PC-9 (cell line): ENCODE data around the gene DPP4. TPM values are rescaled to one million over a fixed set of nuclear protein-coding genes. Genes with fewer than 3 reads are reported as not detected.

ENCODE experiments used
- BruUV-seq: library from RNA; stranded (reverse); fragments of 400-500 nt; replicated peaks from 2 replicates; lab custom pipeline; 2021; lab: Mats Ljungman, UMichigan
- CTCF ChIA-PET: fragments of 300-600 bp; sonication (Branson Sonifier 250); formaldehyde crosslinking; loops from one replicate; lab custom pipeline; 2022; ENCODE audit warnings: antibody characterized with exemption; lab: Charles Lee
- POLR2A ChIA-PET: fragments of 300-600 bp; sonication (Branson Sonifier 250); formaldehyde crosslinking; loops from one replicate; lab custom pipeline; 2022; ENCODE audit warnings: antibody characterized with exemption; ENCODE audit not compliant: unreplicated experiment; lab: Charles Lee
- DNase-seq, 2 experiments: peaks; one replicate each; pipeline versions ENCODE4 v3.0.0 to v3.0.0-alpha.2; 2015 to 2022; ENCODE audit warnings: mixed read lengths in 1 of 2
- H2AFZ ChIP-seq: fragments of 200-600 bp; sonication (generic); 2 replicates; pipeline ENCODE4 v1.8.1; 2017; ENCODE audit warnings: antibody characterized with exemption
- H3F3A ChIP-seq: fragments of 200-600 bp; sonication (generic); 2 replicates; pipeline ENCODE4 v1.8.1; 2017; ENCODE audit warnings: antibody characterized with exemption, mild to moderate bottlenecking, low read depth; ENCODE audit not compliant: insufficient read depth
- H3K27ac ChIP-seq: fragments of 200-600 bp; sonication (generic); 2 replicates; pipeline ENCODE4 v1.6.1; 2016; ENCODE audit warnings: mixed run types
- H3K27me3 ChIP-seq: fragments of 200-600 bp; sonication (generic); 2 replicates; pipeline ENCODE4 v1.6.1; 2016; ENCODE audit warnings: low read depth, mixed run types; ENCODE audit not compliant: insufficient read depth
- H3K36me3 ChIP-seq: fragments of 200-600 bp; sonication (generic); 2 replicates; pipeline ENCODE4 v1.6.1; 2016; ENCODE audit warnings: low read depth, mixed run types
- H3K4me1 ChIP-seq: fragments of 200-600 bp; sonication (generic); replicated peaks from 2 replicates; pipeline ENCODE4 v1.6.1; 2016; ENCODE audit warnings: mixed run types; ENCODE audit not compliant: insufficient read depth
- H3K4me2 ChIP-seq: fragments of 200-600 bp; sonication (generic); 2 replicates; pipeline ENCODE4 v1.6.1; 2017; ENCODE audit warnings: mixed run types
- H3K4me3 ChIP-seq: fragments of 200-600 bp; sonication (generic); 2 replicates; pipeline ENCODE4 v1.6.1; 2016; ENCODE audit warnings: mixed run types
- H3K79me2 ChIP-seq: fragments of 200-600 bp; sonication (generic); 2 replicates; pipeline ENCODE4 v1.6.1; 2017; ENCODE audit warnings: low read depth, mixed run types
- H3K9me2 ChIP-seq: fragments of 200-600 bp; sonication (generic); 2 replicates; pipeline ENCODE4 v1.8.1; 2017; ENCODE audit warnings: mild to moderate bottlenecking; ENCODE audit not compliant: insufficient read depth
- H3K9me3 ChIP-seq: fragments of 200-600 bp; sonication (generic); 2 replicates; pipeline ENCODE4 v1.8.1; 2016; ENCODE audit warnings: low read depth; ENCODE audit not compliant: insufficient read depth
- H4K20me1 ChIP-seq: fragments of 200-600 bp; sonication (generic); 2 replicates; pipeline ENCODE4 v1.8.1; 2017; ENCODE audit not compliant: insufficient read depth
- EZH2 ChIP-seq: fragments of 200-600 bp; sonication (generic); IDR thresholded peaks from 2 replicates; pipeline ENCODE4 v1.8.0; 2017; ENCODE audit warnings: antibody characterized with exemption, low read depth
- intact Hi-C: fragments of 100-400 bp; cut with micrococcal nuclease; formaldehyde crosslinking; loops from one replicate; pipeline ENCODE4 v1.10.0; 2022; ENCODE audit not compliant: unreplicated experiment
- total RNA-seq: library from RNA; stranded (reverse); gene quantifications from 2 replicates; pipeline ENCODE4 v1.2.3, GENCODE V29; 2021
- TF ChIP-seq, protein P1 (sequence below): fragments of 200-600 bp; sonication (generic); conservative IDR thresholded peaks from 2 replicates; pipeline ENCODE4 v1.6.1; 2017; ENCODE audit warnings: mixed run types, antibody characterized with exemption, mild to moderate bottlenecking, moderate library complexity

Gene DPP4
- total RNA-seq, 1 experiment from 2014 or later: 0.35 TPM

- no peak overlapping the region for H3K4me3 ChIP-seq
- no peaks in the 10 kb centered on the region for H3K9me2 ChIP-seq
- no peaks in the 10 kb centered on the region for H3F3A ChIP-seq
- ChIA-PET CTCF (no interaction called here), POLR2A (no interaction called here)
- no TSS peak for BruUV-seq
- no peaks in the 10 kb centered on the region for H3K4me1 ChIP-seq
- intact Hi-C loops: no loop called here
- TF ChIP-seq EZH2: no peak
- TF ChIP-seq, protein P1, sequence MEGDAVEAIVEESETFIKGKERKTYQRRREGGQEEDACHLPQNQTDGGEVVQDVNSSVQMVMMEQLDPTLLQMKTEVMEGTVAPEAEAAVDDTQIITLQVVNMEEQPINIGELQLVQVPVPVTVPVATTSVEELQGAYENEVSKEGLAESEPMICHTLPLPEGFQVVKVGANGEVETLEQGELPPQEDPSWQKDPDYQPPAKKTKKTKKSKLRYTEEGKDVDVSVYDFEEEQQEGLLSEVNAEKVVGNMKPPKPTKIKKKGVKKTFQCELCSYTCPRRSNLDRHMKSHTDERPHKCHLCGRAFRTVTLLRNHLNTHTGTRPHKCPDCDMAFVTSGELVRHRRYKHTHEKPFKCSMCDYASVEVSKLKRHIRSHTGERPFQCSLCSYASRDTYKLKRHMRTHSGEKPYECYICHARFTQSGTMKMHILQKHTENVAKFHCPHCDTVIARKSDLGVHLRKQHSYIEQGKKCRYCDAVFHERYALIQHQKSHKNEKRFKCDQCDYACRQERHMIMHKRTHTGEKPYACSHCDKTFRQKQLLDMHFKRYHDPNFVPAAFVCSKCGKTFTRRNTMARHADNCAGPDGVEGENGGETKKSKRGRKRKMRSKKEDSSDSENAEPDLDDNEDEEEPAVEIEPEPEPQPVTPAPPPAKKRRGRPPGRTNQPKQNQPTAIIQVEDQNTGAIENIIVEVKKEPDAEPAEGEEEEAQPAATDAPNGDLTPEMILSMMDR: no peak
- no peaks in the 10 kb centered on the region for H3K9me3 ChIP-seq
- H3K27ac ChIP-seq: no peak overlapping the region
- no peaks in the 10 kb centered on the region for H3K79me2 ChIP-seq
- no peaks in the 10 kb centered on the region for H3K27me3 ChIP-seq
- DNase-seq: no peak
- no peak overlapping the region for H2AFZ ChIP-seq
- no peaks in the 10 kb centered on the region for H4K20me1 ChIP-seq
- H3K4me2 ChIP-seq: no peak overlapping the region
- no peaks in the 10 kb centered on the region for H3K36me3 ChIP-seq
Observed at GRCh38 chr2:162069267-162069903, 4.6 kb downstream of the DPP4 start.

GRCh38 chr2:162067596-162067995 lies 6.4 kb downstream of the DPP4 start:
- no peaks in the 10 kb centered on the region for H3K36me3 ChIP-seq
- CTCF ChIA-PET: no interaction called here
- no peak overlapping the region for H3K4me3 ChIP-seq
- H3F3A ChIP-seq: no peaks in the 10 kb centered on the region
- no peaks in the 10 kb centered on the region for H3K9me2 ChIP-seq
- no TSS peak for BruUV-seq
- no peaks in the 10 kb centered on the region for H4K20me1 ChIP-seq
- intact Hi-C loops: no loop called here
- H2AFZ ChIP-seq: no peak overlapping the region
- H3K27ac ChIP-seq: no peak overlapping the region
- H3K4me1 ChIP-seq: no peaks in the 10 kb centered on the region
- POLR2A ChIA-PET: no interaction called here
- no peaks in the 10 kb centered on the region for H3K27me3 ChIP-seq
- no peaks in the 10 kb centered on the region for H3K79me2 ChIP-seq
- TF ChIP-seq, protein P1: no peak
- TF ChIP-seq EZH2: no peak
- DNase-seq: no peak
- H3K4me2 ChIP-seq: no peak overlapping the region
- H3K9me3 ChIP-seq: no peaks in the 10 kb centered on the region

GRCh38 chr2:162065767-162066166 lies 8.2 kb downstream of the DPP4 start:
- Histone ChIP-seq H3K9me2 (no peaks in the 10 kb centered on the region), H3K4me3 (no peak overlapping the region), H3K9me3 (no peaks in the 10 kb centered on the region), H3F3A (no peaks in the 10 kb centered on the region), H3K79me2 (no peaks in the 10 kb centered on the region), H3K4me2 (no peak overlapping the region), H3K27ac (no peak overlapping the region), H3K27me3 (no peaks in the 10 kb centered on the region), H3K4me1 (no peaks in the 10 kb centered on the region), H2AFZ (no peak overlapping the region), H3K36me3 (no peaks in the 10 kb centered on the region), H4K20me1 (no peaks in the 10 kb centered on the region)
- BruUV-seq: no TSS peak
- intact Hi-C loops: no loop called here
- POLR2A ChIA-PET: no interaction called here
- no peak for TF ChIP-seq EZH2
- TF ChIP-seq, protein P1: no peak
- DNase-seq: no peak
- CTCF ChIA-PET: no interaction called here
